LoVo (cell line): ENCODE results near the gene GPX6.
A peak's percentile ranks its signal among the peaks of the same experiment; 100 is the strongest.
"Not testable (repeated sequence)": the region's sequence is repeated elsewhere in the genome, so short reads cannot be mapped to it uniquely, and the experiment has no call there.

ENCODE experiments used
- DNase-seq: peaks from one replicate; pipeline ENCODE4 v3.0.0-alpha.2; 2016; ENCODE audit warnings: low spot score

The GPX6 gene

GRCh38 chr6:28480253-28480932 is 35.2 kb downstream of the GPX6 start:
- DNase-seq, result no peak

- DNase-seq, result no peak
Observed at GRCh38 chr6:28478518-28478917, 37.1 kb downstream of the GPX6 start.

GRCh38 chr6:28474441-28475219 is 41.0 kb downstream of the GPX6 start:
- DNase-seq, result peak; percentile 57

- DNase-seq, result not testable (repeated sequence)
Observed at GRCh38 chr6:28469153-28469745, 46.3 kb downstream of the GPX6 start.

- no peak for DNase-seq
Observed at GRCh38 chr6:28468056-28468455, 47.5 kb downstream of the GPX6 start.

GRCh38 chr6:28462401-28462800 is 53.2 kb downstream of the GPX6 start:
- DNase-seq, result no peak

- DNase-seq, result no peak
Observed at GRCh38 chr6:28458568-28458967, 57.0 kb downstream of the GPX6 start.
